ENCODE results near the gene TRAF1.

- TF ChIP-seq POLR2AphosphoS5 (IDR thresholded peaks at IDR 0.05; ENCODE audit: borderline replicate concordance, low read depth, low read length) = no peak
- no peak for TF ChIP-seq EZH2 (IDR thresholded peaks at IDR 0.05)
- no peak for TF ChIP-seq FOXP2 (optimal IDR thresholded peaks at IDR 0.05; ENCODE audit: control extremely low read depth, extremely low read length, insufficient read depth)
These were observed 30.3 kb upstream of the TRAF1 start for GRCh38 chr9:120956862-120957261.
